WTC11 (cell line): ENCODE results near the gene DNAH11. TPM values are rescaled to one million over a fixed set of nuclear protein-coding genes. Genes with fewer than 3 reads are reported as not detected.

Source experiments
- ATAC-seq: fragments of 200-7000 bp; cut with Tn5 transposase; 2 replicates; pipeline ENCODE4 v1.10.0; 2021; ENCODE audit warnings: mild to moderate bottlenecking, moderate library complexity
- CTCF ChIA-PET: fragments of 300-600 bp; sonication (Branson Sonifier 250); formaldehyde crosslinking; loops from one replicate; lab custom pipeline; 2021; ENCODE audit warnings: antibody characterized with exemption; lab: Charles Lee
- POLR2A ChIA-PET: fragments of 350-600 bp; sonication (Branson Sonifier 250); formaldehyde crosslinking; loops from one replicate; lab custom pipeline; 2021; ENCODE audit warnings: antibody characterized with exemption; lab: Charles Lee
- DNase-seq: peaks from one replicate; pipeline ENCODE4 v3.0.0; 2021; ENCODE audit warnings: low spot score
- H3K27ac Mint-ChIP-seq: 2 replicates; pipeline ENCODE4 v1.8.0; 2021; ENCODE audit warnings: mixed read lengths
- H3K27me3 Mint-ChIP-seq: 2 replicates; pipeline ENCODE4 v1.8.0; 2021; ENCODE audit warnings: low read depth, mild to moderate bottlenecking, moderate library complexity, mixed read lengths
- H3K36me3 Mint-ChIP-seq: 2 replicates; pipeline ENCODE4 v1.8.0; 2021; ENCODE audit warnings: mixed read lengths
- H3K4me1 Mint-ChIP-seq: 2 replicates; pipeline ENCODE4 v1.8.0; 2022; ENCODE audit warnings: mixed read lengths
- H3K4me3 Mint-ChIP-seq: 2 replicates; pipeline ENCODE4 v1.8.0; 2021; ENCODE audit warnings: mild to moderate bottlenecking, moderate library complexity, mixed read lengths
- H3K9me3 Mint-ChIP-seq: 2 replicates; pipeline ENCODE4 v1.8.0; 2021; ENCODE audit warnings: mixed read lengths
- ATF1 ChIP-seq: sonication (generic); formaldehyde crosslinking; IDR thresholded peaks from 2 replicates; pipeline ENCODE4 v1.8.1; 2023; ENCODE audit warnings: mild to moderate bottlenecking, moderate library complexity, missing genetic modification reagents
- CBFB ChIP-seq: sonication (generic); formaldehyde crosslinking; IDR thresholded peaks from 2 replicates; pipeline ENCODE4 v1.8.1; 2022; ENCODE audit warnings: mild to moderate bottlenecking, low read depth, missing genetic modification reagents
- ELF4 ChIP-seq: sonication (generic); formaldehyde crosslinking; IDR thresholded peaks from 2 replicates; pipeline ENCODE4 v1.8.1; 2022; ENCODE audit warnings: low read depth, mild to moderate bottlenecking, moderate library complexity, missing genetic modification reagents
- GRHL2 ChIP-seq: fragments of 250-450 bp; sonication (Bioruptor Pico); IDR thresholded peaks from 2 replicates; pipeline ENCODE4 v1.8.0; 2022; ENCODE audit warnings: mild to moderate bottlenecking, moderate library complexity; ENCODE audit not compliant: insufficient replicate concordance, severe bottlenecking
- KAT7 ChIP-seq: sonication (generic); formaldehyde crosslinking; IDR thresholded peaks from 2 replicates; pipeline ENCODE4 v1.8.1; 2023; ENCODE audit warnings: missing genetic modification reagents, mild to moderate bottlenecking, borderline replicate concordance
- MYBL2 ChIP-seq: sonication (generic); formaldehyde crosslinking; IDR thresholded peaks from 2 replicates; pipeline ENCODE4 v1.8.1; 2023; ENCODE audit warnings: mild to moderate bottlenecking, moderate library complexity, missing genetic modification reagents
- NFE2L1 ChIP-seq: sonication (generic); formaldehyde crosslinking; IDR thresholded peaks from 2 replicates; pipeline ENCODE4 v1.8.1; 2023; ENCODE audit warnings: missing genetic modification reagents
- NR3C1 ChIP-seq: sonication (generic); formaldehyde crosslinking; conservative IDR thresholded peaks from 2 replicates; pipeline ENCODE4 v1.8.1; 2023; ENCODE audit warnings: low read depth, mild to moderate bottlenecking, missing genetic modification reagents
- RELA ChIP-seq: sonication (generic); formaldehyde crosslinking; IDR thresholded peaks from 2 replicates; pipeline ENCODE4 v1.8.1; 2022; ENCODE audit warnings: missing genetic modification reagents, mild to moderate bottlenecking, borderline replicate concordance
- TCF7 ChIP-seq: sonication (generic); formaldehyde crosslinking; IDR thresholded peaks from 2 replicates; pipeline ENCODE4 v1.8.0; 2022; ENCODE audit warnings: mild to moderate bottlenecking, low read depth, missing genetic modification reagents, moderate library complexity
- TP53 ChIP-seq: sonication (generic); formaldehyde crosslinking; IDR thresholded peaks from 2 replicates; pipeline ENCODE4 v1.8.1; 2023; ENCODE audit warnings: mild to moderate bottlenecking, missing genetic modification reagents
- ZNF121 ChIP-seq: sonication (generic); formaldehyde crosslinking; IDR thresholded peaks from 2 replicates; pipeline ENCODE4 v1.8.0; 2023; ENCODE audit warnings: missing genetic modification reagents
- ZNF219 ChIP-seq: sonication (generic); formaldehyde crosslinking; IDR thresholded peaks from 2 replicates; pipeline ENCODE4 v1.8.0; 2023; ENCODE audit warnings: missing genetic modification reagents, mild to moderate bottlenecking, borderline replicate concordance
- ZNF263 ChIP-seq: sonication (generic); formaldehyde crosslinking; IDR thresholded peaks from 2 replicates; pipeline ENCODE4 v1.8.1; 2022; ENCODE audit warnings: low read depth, mild to moderate bottlenecking, moderate library complexity, missing genetic modification reagents
- ZNF396 ChIP-seq: fragments of 250-450 bp; sonication (Bioruptor Pico); IDR thresholded peaks from 2 replicates; pipeline ENCODE4 v1.8.0; 2021; ENCODE audit warnings: mild to moderate bottlenecking, moderate library complexity, borderline replicate concordance
- ZNF416 ChIP-seq: fragments of 250-450 bp; sonication (Bioruptor Pico); IDR thresholded peaks from 2 replicates; pipeline ENCODE4 v1.9.0; 2021; ENCODE audit warnings: mild to moderate bottlenecking, inconsistent platforms
- total RNA-seq: library from RNA; stranded (reverse); gene quantifications from 3 replicates; pipeline ENCODE4 v1.2.3, GENCODE V29; 2021
- TF ChIP-seq, protein P1 (sequence below): fragments of 200-600 bp; IDR thresholded peaks from 2 replicates; pipeline ENCODE4 v1.8.0; 2022; ENCODE audit warnings: antibody characterized with exemption
- TF ChIP-seq, protein P2 (sequence below): sonication (generic); formaldehyde crosslinking; IDR thresholded peaks from 2 replicates; pipeline ENCODE4 v1.8.0; 2022; ENCODE audit warnings: mild to moderate bottlenecking, missing genetic modification reagents
- TF ChIP-seq, protein P3 (sequence below): sonication (generic); formaldehyde crosslinking; IDR thresholded peaks from 2 replicates; pipeline ENCODE4 v1.8.1; 2023; ENCODE audit warnings: mild to moderate bottlenecking, missing genetic modification reagents, borderline replicate concordance
- TF ChIP-seq, protein P4 (sequence below): sonication (generic); formaldehyde crosslinking; IDR thresholded peaks from 2 replicates; pipeline ENCODE4 v1.8.1; 2022; ENCODE audit warnings: low read depth, missing genetic modification reagents, borderline replicate concordance
- TF ChIP-seq, protein P5 (sequence below): sonication (generic); formaldehyde crosslinking; conservative IDR thresholded peaks from 2 replicates; pipeline ENCODE4 v1.8.1; 2023; ENCODE audit warnings: mild to moderate bottlenecking, low read depth, missing genetic modification reagents, moderate library complexity

Gene DNAH11
- total RNA-seq, 1 experiment from 2014 or later = 6.4 TPM

DNA sequence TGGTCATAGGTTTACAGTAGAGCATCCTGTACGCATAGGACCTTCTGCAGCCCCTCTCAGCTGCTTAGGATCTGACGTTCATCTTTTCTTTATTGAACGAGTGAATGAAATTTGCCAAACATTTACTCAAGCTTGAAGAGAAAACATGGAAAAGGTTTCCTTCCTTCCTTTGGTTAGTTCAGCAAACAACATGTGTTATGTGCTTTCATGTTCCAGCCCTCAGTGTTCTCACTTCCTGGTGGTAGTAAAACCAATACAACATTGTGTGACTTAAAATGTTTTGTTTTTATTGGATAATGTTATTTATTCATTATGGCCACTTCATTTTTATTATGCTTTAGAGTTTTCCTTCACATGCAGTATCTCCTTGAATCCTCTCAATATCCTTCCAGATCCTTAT, 404.2 kb downstream of the DNAH11 start (continued):
- TF ChIP-seq, protein P1, sequence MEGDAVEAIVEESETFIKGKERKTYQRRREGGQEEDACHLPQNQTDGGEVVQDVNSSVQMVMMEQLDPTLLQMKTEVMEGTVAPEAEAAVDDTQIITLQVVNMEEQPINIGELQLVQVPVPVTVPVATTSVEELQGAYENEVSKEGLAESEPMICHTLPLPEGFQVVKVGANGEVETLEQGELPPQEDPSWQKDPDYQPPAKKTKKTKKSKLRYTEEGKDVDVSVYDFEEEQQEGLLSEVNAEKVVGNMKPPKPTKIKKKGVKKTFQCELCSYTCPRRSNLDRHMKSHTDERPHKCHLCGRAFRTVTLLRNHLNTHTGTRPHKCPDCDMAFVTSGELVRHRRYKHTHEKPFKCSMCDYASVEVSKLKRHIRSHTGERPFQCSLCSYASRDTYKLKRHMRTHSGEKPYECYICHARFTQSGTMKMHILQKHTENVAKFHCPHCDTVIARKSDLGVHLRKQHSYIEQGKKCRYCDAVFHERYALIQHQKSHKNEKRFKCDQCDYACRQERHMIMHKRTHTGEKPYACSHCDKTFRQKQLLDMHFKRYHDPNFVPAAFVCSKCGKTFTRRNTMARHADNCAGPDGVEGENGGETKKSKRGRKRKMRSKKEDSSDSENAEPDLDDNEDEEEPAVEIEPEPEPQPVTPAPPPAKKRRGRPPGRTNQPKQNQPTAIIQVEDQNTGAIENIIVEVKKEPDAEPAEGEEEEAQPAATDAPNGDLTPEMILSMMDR = no peak
- no peak for TF ChIP-seq ZNF263 (CRISPR knock-in tag)

DNA sequence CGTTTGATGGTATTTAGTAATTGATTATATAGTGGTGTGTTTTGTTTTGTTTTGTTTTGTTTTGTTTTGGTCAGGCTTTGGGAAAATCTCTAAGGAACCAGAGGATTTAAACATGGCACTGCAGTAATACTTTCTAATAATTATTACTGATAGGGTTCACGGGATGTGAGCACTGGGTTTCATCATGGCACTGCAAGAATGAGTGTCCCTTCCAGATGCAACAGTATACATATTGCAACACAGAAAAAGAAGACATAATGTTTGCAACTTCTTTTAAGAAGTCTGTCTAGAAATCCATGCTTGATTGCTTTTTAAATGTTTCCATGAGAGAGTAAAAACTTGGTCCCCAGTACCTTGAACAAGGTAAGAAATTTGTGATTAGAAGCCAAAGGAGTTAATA, 405.1 kb downstream of the DNAH11 start:
- Mint-ChIP-seq H3K27ac (no peak overlapping the region), H3K9me3 (no peaks in the 10 kb centered on the region), H3K36me3 (no peaks in the 10 kb centered on the region), H3K4me3 (no peak overlapping the region), H3K4me1 (peaks cover 29% of the 10 kb centered on the region), H3K27me3 (no peaks in the 10 kb centered on the region)
- POLR2A ChIA-PET = no interaction called here
- ATAC-seq = no peak
- no peak for DNase-seq
- CTCF ChIA-PET = no interaction called here
- no peak for TF ChIP-seq ZNF396 (CRISPR knock-in tag)
- TF ChIP-seq TCF7 (CRISPR knock-in tag) = no peak
- TF ChIP-seq NFE2L1 (CRISPR knock-in tag) = no peak
- TF ChIP-seq, protein P2, sequence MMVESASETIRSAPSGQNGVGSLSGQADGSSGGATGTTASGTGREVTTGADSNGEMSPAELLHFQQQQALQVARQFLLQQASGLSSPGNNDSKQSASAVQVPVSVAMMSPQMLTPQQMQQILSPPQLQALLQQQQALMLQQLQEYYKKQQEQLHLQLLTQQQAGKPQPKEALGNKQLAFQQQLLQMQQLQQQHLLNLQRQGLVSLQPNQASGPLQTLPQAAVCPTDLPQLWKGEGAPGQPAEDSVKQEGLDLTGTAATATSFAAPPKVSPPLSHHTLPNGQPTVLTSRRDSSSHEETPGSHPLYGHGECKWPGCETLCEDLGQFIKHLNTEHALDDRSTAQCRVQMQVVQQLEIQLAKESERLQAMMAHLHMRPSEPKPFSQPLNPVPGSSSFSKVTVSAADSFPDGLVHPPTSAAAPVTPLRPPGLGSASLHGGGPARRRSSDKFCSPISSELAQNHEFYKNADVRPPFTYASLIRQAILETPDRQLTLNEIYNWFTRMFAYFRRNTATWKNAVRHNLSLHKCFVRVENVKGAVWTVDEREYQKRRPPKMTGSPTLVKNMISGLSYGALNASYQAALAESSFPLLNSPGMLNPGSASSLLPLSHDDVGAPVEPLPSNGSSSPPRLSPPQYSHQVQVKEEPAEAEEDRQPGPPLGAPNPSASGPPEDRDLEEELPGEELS = no peak
- no peak for TF ChIP-seq MYBL2 (CRISPR knock-in tag)
- no peak for TF ChIP-seq CBFB (CRISPR knock-in tag)
- no peak for TF ChIP-seq ZNF416 (CRISPR knock-in tag)
- no peak for TF ChIP-seq ZNF121
- TF ChIP-seq GRHL2 (CRISPR knock-in tag) = no peak
- TF ChIP-seq KAT7 (CRISPR knock-in tag) = no peak
- TF ChIP-seq, protein P3, sequence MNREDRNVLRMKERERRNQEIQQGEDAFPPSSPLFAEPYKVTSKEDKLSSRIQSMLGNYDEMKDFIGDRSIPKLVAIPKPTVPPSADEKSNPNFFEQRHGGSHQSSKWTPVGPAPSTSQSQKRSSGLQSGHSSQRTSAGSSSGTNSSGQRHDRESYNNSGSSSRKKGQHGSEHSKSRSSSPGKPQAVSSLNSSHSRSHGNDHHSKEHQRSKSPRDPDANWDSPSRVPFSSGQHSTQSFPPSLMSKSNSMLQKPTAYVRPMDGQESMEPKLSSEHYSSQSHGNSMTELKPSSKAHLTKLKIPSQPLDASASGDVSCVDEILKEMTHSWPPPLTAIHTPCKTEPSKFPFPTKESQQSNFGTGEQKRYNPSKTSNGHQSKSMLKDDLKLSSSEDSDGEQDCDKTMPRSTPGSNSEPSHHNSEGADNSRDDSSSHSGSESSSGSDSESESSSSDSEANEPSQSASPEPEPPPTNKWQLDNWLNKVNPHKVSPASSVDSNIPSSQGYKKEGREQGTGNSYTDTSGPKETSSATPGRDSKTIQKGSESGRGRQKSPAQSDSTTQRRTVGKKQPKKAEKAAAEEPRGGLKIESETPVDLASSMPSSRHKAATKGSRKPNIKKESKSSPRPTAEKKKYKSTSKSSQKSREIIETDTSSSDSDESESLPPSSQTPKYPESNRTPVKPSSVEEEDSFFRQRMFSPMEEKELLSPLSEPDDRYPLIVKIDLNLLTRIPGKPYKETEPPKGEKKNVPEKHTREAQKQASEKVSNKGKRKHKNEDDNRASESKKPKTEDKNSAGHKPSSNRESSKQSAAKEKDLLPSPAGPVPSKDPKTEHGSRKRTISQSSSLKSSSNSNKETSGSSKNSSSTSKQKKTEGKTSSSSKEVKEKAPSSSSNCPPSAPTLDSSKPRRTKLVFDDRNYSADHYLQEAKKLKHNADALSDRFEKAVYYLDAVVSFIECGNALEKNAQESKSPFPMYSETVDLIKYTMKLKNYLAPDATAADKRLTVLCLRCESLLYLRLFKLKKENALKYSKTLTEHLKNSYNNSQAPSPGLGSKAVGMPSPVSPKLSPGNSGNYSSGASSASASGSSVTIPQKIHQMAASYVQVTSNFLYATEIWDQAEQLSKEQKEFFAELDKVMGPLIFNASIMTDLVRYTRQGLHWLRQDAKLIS (CRISPR knock-in tag) = no peak
- TF ChIP-seq, all 79 proteins: peak for 0

DNA sequence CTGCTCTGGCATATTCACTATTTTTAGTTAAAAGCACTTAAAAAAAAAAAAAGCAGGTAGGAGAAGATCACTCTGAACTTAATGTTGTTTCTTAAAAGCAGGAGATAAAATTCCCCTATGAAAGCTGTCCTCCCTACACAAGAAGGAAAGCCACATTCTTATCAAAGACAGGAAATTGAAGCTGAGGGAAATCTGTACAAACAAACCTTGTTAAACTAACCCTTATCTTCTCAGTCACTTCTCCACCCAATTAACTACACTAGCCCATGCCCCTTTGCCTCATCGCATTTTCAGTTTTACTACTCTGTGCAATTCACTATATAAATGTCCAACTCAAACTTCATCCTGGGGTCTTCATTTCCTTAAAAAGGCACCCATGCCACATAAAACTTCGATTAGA, 405.5 kb downstream of the DNAH11 start:
- Mint-ChIP-seq H3K9me3 (no peaks in the 10 kb centered on the region), H3K27ac (no peak overlapping the region), H3K36me3 (no peaks in the 10 kb centered on the region), H3K27me3 (no peaks in the 10 kb centered on the region), H3K4me1 (peaks cover 25% of the 10 kb centered on the region), H3K4me3 (no peak overlapping the region)
- CTCF ChIA-PET = interaction anchor here (1.3 kb wide), 1 partner anchor 135 kb away, joined by 5 read pairs; no protein-coding TSS in a partner anchor
- DNase-seq (no peak), ATAC-seq (no peak)
- POLR2A ChIA-PET = no interaction called here
- TF ChIP-seq ELF4 = no peak
- TF ChIP-seq NFE2L1 (CRISPR knock-in tag) = no peak
- no peak for TF ChIP-seq ATF1
- no peak for TF ChIP-seq NR3C1 (CRISPR knock-in tag)
- no peak for TF ChIP-seq RELA (CRISPR knock-in tag)
- TF ChIP-seq KAT7 (CRISPR knock-in tag) = no peak
- TF ChIP-seq TP53 (CRISPR knock-in tag) = no peak
- TF ChIP-seq, protein P4, sequence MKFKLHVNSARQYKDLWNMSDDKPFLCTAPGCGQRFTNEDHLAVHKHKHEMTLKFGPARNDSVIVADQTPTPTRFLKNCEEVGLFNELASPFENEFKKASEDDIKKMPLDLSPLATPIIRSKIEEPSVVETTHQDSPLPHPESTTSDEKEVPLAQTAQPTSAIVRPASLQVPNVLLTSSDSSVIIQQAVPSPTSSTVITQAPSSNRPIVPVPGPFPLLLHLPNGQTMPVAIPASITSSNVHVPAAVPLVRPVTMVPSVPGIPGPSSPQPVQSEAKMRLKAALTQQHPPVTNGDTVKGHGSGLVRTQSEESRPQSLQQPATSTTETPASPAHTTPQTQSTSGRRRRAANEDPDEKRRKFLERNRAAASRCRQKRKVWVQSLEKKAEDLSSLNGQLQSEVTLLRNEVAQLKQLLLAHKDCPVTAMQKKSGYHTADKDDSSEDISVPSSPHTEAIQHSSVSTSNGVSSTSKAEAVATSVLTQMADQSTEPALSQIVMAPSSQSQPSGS (CRISPR knock-in tag) = no peak
- no peak for TF ChIP-seq ZNF219 (CRISPR knock-in tag)
- TF ChIP-seq, protein P5, sequence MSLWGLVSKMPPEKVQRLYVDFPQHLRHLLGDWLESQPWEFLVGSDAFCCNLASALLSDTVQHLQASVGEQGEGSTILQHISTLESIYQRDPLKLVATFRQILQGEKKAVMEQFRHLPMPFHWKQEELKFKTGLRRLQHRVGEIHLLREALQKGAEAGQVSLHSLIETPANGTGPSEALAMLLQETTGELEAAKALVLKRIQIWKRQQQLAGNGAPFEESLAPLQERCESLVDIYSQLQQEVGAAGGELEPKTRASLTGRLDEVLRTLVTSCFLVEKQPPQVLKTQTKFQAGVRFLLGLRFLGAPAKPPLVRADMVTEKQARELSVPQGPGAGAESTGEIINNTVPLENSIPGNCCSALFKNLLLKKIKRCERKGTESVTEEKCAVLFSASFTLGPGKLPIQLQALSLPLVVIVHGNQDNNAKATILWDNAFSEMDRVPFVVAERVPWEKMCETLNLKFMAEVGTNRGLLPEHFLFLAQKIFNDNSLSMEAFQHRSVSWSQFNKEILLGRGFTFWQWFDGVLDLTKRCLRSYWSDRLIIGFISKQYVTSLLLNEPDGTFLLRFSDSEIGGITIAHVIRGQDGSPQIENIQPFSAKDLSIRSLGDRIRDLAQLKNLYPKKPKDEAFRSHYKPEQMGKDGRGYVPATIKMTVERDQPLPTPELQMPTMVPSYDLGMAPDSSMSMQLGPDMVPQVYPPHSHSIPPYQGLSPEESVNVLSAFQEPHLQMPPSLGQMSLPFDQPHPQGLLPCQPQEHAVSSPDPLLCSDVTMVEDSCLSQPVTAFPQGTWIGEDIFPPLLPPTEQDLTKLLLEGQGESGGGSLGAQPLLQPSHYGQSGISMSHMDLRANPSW (CRISPR knock-in tag) = no peak
